ENCODE measurements around the gene NUSAP1. TPM values are rescaled to one million over a fixed set of nuclear protein-coding genes. Genes with fewer than 3 reads are reported as not detected.

NUSAP1 gene
- total RNA-seq, 1 experiment from 2014 or later: 146 TPM

DNA sequence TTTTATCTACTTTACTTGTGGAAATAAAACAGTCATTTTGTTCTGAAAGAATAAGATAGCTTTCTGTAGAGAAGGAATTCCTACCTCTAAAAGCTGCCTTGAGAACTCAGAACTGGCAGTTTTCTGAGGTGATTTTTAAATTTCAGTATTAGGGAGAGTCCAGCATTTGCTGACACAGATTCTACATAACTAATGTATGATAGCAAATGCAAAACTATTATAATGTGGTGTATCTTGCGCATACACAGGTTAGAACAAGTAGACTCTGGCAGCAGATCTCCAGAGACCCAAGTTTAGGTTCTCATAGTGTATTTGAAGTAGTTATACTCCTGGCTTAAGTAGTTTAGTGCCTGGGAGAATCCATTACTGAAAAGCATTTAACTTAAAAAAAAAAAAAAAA, 31.1 kb upstream of the NUSAP1 start:
- peaks cover 3 to 17% of the 10 kb centered on the region in 2 experiments; a peak in 2 of 4 replicates for H3K36me3 ChIP-seq (ENCODE audit: control insufficient read depth in 1 of 2, insufficient read depth in 2 of 2, low read length in 2 of 2)
- no peak overlapping the region for H3K9ac ChIP-seq (ENCODE audit: low read length)
- BruUV-seq (replicated peaks): no TSS peak
- no peak for ATAC-seq
- H3K4me2 ChIP-seq (ENCODE audit: low read length): no peak overlapping the region
- peaks cover 19% of the 10 kb centered on the region for H3K79me2 ChIP-seq (ENCODE audit: insufficient read depth, low read length)
- H3K4me3 ChIP-seq (replicated peaks in 1 of 2; ENCODE audit: low read depth in 1 of 2, low read length in 2 of 2): no peak overlapping the region
- H2AFZ ChIP-seq (ENCODE audit: low read depth, low read length, poor library complexity, severe bottlenecking): no peak overlapping the region
- H3K27me3 ChIP-seq (ENCODE audit: insufficient read depth, low read length): no peaks in the 10 kb centered on the region
- POLR2A ChIA-PET: interaction anchor here (0.6 kb wide), 1 partner anchor 9 kb away, joined by 5 read pairs; no protein-coding TSS in a partner anchor
- H3K9me2 ChIP-seq (ENCODE audit: insufficient read depth): no peaks in the 10 kb centered on the region
- H3K27ac ChIP-seq (ENCODE audit: low read depth, low read length): no peak overlapping the region
- TF ChIP-seq, protein P1, sequence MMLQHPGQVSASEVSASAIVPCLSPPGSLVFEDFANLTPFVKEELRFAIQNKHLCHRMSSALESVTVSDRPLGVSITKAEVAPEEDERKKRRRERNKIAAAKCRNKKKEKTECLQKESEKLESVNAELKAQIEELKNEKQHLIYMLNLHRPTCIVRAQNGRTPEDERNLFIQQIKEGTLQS (IDR thresholded peaks at IDR 0.05): no peak
- no peak for TF ChIP-seq ELF1 (IDR thresholded peaks at IDR 0.05; ENCODE audit: borderline replicate concordance, low read depth)
- TF ChIP-seq, protein P2, sequence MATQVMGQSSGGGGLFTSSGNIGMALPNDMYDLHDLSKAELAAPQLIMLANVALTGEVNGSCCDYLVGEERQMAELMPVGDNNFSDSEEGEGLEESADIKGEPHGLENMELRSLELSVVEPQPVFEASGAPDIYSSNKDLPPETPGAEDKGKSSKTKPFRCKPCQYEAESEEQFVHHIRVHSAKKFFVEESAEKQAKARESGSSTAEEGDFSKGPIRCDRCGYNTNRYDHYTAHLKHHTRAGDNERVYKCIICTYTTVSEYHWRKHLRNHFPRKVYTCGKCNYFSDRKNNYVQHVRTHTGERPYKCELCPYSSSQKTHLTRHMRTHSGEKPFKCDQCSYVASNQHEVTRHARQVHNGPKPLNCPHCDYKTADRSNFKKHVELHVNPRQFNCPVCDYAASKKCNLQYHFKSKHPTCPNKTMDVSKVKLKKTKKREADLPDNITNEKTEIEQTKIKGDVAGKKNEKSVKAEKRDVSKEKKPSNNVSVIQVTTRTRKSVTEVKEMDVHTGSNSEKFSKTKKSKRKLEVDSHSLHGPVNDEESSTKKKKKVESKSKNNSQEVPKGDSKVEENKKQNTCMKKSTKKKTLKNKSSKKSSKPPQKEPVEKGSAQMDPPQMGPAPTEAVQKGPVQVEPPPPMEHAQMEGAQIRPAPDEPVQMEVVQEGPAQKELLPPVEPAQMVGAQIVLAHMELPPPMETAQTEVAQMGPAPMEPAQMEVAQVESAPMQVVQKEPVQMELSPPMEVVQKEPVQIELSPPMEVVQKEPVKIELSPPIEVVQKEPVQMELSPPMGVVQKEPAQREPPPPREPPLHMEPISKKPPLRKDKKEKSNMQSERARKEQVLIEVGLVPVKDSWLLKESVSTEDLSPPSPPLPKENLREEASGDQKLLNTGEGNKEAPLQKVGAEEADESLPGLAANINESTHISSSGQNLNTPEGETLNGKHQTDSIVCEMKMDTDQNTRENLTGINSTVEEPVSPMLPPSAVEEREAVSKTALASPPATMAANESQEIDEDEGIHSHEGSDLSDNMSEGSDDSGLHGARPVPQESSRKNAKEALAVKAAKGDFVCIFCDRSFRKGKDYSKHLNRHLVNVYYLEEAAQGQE (IDR thresholded peaks at IDR 0.05; ENCODE audit: low read depth): no peak
- intact Hi-C loops (cut with micrococcal nuclease): no loop called here
- H4K20me1 ChIP-seq (ENCODE audit: insufficient read depth): peaks cover 7% of the 10 kb centered on the region; the same call in 1 of the 2 replicates
- RAD21 ChIA-PET (ENCODE audit: low non-redundant PET in 1 of 2, low total read pairs in 2 of 2, uncharacterized antibody in 2 of 2, unreplicated experiment in 2 of 2): no interaction called here
- no peaks in the 10 kb centered on the region for H3K9me3 ChIP-seq (ENCODE audit: control insufficient read depth in 1 of 2, insufficient read depth in 1 of 2, low read depth in 1 of 2, low read length in 2 of 2)
- CTCF ChIA-PET: no interaction called here
- no peaks in the 10 kb centered on the region for H3K4me1 ChIP-seq (ENCODE audit: control insufficient read depth in 1 of 2, insufficient read depth in 2 of 2, low read length in 2 of 2)
- DNase-seq (ENCODE audit: low read depth, low spot score): no peak

DNA sequence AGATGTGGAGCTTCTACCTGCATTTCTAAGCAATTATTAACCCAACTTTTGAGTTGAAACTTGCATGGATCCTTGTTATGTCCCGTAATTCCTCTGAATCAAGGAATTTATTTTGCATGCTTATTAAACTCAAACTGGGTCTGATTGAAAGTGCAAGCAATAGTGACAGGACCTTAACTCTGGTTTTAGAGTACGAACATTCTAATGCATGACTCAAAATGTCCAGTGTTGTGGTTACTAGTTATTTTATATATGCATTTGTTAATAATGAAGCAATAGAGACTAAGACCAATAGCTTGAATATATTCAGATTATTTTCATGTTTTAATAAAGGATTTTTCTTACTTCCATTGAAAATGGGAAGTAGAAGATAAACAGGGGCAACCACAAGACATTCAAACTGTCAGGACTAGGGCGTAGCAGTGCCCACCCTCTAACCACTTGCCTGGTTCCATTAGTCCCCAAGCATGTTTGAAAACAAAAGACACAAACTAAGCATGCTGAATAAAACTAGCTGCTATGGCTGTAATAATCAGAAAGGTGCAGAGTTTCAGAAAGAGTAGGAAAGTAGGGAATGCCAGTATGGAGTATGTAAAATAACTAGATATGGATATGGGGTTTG, 28.4 kb upstream of the NUSAP1 start:
- no TSS peak for BruUV-seq (replicated peaks)
- Histone ChIP-seq H3K79me2 (ENCODE audit: insufficient read depth, low read length) (peaks cover 12% of the 10 kb centered on the region), H3K4me1 (ENCODE audit: control insufficient read depth in 1 of 2, insufficient read depth in 2 of 2, low read length in 2 of 2) (no peaks in the 10 kb centered on the region), H3K9ac (ENCODE audit: low read length) (no peak overlapping the region), H2AFZ (ENCODE audit: low read depth, low read length, poor library complexity, severe bottlenecking) (no peak overlapping the region), H3K4me3 (replicated peaks in 1 of 2; ENCODE audit: low read depth in 1 of 2, low read length in 2 of 2) (no peak overlapping the region), H3K9me3 (ENCODE audit: control insufficient read depth in 1 of 2, insufficient read depth in 1 of 2, low read depth in 1 of 2, low read length in 2 of 2) (no peaks in the 10 kb centered on the region), H3K9me2 (ENCODE audit: insufficient read depth) (no peaks in the 10 kb centered on the region), H4K20me1 (ENCODE audit: insufficient read depth) (peaks cover 7% of the 10 kb centered on the region; the same call in 1 of the 2 replicates), H3K27me3 (ENCODE audit: insufficient read depth, low read length) (no peaks in the 10 kb centered on the region), H3K36me3 (ENCODE audit: control insufficient read depth in 1 of 2, insufficient read depth in 2 of 2, low read length in 2 of 2) (peaks cover 8 to 9% of the 10 kb centered on the region in 2 experiments; a peak in 2 of 4 replicates), H3K4me2 (ENCODE audit: low read length) (no peak overlapping the region), H3K27ac (ENCODE audit: low read depth, low read length) (no peak overlapping the region)
- no peak for DNase-seq (ENCODE audit: low read depth, low spot score)
- POLR2A ChIA-PET: interaction anchor here (0.6 kb wide), 1 partner anchor 22 kb away, joined by 3 read pairs; no protein-coding TSS in a partner anchor
- intact Hi-C loops (cut with micrococcal nuclease): no loop called here
- CTCF ChIA-PET: no interaction called here
- no peak for ATAC-seq
- RAD21 ChIA-PET (ENCODE audit: low non-redundant PET in 1 of 2, low total read pairs in 2 of 2, uncharacterized antibody in 2 of 2, unreplicated experiment in 2 of 2): no interaction called here
- TF ChIP-seq POLR2A (IDR thresholded peaks at IDR 0.05; ENCODE audit: borderline replicate concordance, extremely low read depth, insufficient read depth, insufficient read length) (no peak), EZH2phosphoT487 (IDR thresholded peaks at IDR 0.05; ENCODE audit: borderline replicate concordance) (no peak), SIN3A (IDR thresholded peaks at IDR 0.05; ENCODE audit: low read depth) (no peak), RAD21 (IDR thresholded peaks at IDR 0.05; ENCODE audit: low read depth) (no peak), EZH2 (IDR thresholded peaks at IDR 0.05) (no peak), ZFX (IDR thresholded peaks at IDR 0.05) (no peak), ZNF274 (IDR thresholded peaks at IDR 0.05; ENCODE audit: low read depth, low read length) (no peak), YY1 (IDR thresholded peaks at IDR 0.05; ENCODE audit: extremely low read depth, insufficient replicate concordance, low read depth, low read length) (no peak), CBX3 (IDR thresholded peaks at IDR 0.05; ENCODE audit: low read depth) (no peak)
- TF ChIP-seq, protein P3, sequence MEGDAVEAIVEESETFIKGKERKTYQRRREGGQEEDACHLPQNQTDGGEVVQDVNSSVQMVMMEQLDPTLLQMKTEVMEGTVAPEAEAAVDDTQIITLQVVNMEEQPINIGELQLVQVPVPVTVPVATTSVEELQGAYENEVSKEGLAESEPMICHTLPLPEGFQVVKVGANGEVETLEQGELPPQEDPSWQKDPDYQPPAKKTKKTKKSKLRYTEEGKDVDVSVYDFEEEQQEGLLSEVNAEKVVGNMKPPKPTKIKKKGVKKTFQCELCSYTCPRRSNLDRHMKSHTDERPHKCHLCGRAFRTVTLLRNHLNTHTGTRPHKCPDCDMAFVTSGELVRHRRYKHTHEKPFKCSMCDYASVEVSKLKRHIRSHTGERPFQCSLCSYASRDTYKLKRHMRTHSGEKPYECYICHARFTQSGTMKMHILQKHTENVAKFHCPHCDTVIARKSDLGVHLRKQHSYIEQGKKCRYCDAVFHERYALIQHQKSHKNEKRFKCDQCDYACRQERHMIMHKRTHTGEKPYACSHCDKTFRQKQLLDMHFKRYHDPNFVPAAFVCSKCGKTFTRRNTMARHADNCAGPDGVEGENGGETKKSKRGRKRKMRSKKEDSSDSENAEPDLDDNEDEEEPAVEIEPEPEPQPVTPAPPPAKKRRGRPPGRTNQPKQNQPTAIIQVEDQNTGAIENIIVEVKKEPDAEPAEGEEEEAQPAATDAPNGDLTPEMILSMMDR (IDR thresholded peaks at IDR 0.05 in 2 of 3, conservative IDR thresholded peaks at IDR 0.05 in 1 of 3; ENCODE audit: borderline replicate concordance in 1 of 3, insufficient read depth in 1 of 3, low read depth in 2 of 3, low read length in 2 of 3): no peak
- TF ChIP-seq, protein P1 (IDR thresholded peaks at IDR 0.05): no peak
- TF ChIP-seq, protein P4, sequence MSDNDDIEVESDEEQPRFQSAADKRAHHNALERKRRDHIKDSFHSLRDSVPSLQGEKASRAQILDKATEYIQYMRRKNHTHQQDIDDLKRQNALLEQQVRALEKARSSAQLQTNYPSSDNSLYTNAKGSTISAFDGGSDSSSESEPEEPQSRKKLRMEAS (IDR thresholded peaks at IDR 0.05): no peak

Data from HCT116 (cell line).